Stimulated activated CD8-positive, alpha-beta memory T cell treated with anti-CD3 and anti-CD28 coated beads, Interleukin-15, amount 100 ng/mL, for 24 hours (primary cell): ENCODE results near the gene HEXA.
A peak's percentile ranks its signal among the peaks of the same experiment; 100 is the strongest.
"Not testable (repeated sequence)": the region's sequence is repeated elsewhere in the genome, so short reads cannot be mapped to it uniquely, and the experiment has no call there.

Experiments
- DNase-seq: peaks from one replicate; pipeline ENCODE4 v3.0.0-alpha.2; 2020; ENCODE audit warnings: low read depth

Gene HEXA

DNA sequence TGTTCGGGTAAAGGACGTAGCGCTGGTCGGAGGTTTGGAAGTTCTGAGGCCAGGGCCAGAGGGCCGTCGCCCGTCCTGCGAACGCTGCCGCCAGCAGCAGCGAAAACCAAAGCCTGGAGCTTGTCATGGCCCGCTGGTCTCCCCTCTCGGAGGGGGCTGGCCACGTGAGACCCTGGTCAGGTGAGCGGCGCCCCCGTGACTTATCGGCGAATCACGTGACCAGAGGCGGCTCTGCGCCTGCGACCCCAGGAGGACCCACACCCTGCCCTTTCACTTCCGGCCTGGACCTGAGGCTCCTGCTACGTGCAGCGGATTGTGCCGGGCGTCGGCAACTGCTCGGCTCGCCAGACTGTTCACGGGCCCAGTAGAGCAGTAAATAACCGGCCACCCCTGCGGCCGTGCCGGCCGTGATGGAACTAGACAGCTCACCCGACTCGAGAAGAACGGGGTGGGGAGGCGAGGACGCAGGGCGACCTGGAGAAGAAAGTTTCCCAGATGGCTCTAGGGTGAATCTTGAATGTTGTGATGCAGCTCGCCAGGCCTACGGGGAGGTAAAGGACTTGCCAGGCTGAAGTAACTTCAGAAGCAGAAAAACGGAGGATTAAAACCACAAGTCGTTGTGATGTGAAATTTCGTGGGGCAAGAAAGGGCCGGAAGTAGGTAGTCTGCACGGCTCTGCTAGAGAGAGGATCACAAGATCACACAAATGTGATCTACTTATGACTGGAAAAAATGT is at the start of gene HEXA:
Gene HEXA (minus strand): TSS at position 169 of the 736 bp plus-strand sequence. CDS start 42 bp downstream, at position 127.
- peak; percentile 100 for DNase-seq

DNA sequence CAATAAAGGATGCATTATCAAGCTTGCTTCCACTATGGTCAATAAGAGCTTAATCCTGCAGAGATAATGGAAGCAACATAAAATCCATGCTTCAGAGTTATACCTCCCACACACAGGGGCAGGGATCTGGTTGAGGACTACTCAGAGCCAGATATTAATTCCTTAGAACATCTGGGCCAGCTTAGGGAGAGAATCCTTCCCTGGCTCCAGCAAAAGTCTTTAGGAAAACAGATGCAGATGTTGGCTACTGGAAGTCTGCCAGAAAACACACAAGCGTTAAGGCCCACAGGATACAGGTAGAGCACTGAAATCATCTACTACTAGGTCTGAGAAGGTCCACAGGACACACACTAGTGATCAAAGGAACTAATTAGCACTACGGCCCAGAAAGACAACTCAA is 47.4 kb upstream of the HEXA start:
- DNase-seq = no peak

DNA sequence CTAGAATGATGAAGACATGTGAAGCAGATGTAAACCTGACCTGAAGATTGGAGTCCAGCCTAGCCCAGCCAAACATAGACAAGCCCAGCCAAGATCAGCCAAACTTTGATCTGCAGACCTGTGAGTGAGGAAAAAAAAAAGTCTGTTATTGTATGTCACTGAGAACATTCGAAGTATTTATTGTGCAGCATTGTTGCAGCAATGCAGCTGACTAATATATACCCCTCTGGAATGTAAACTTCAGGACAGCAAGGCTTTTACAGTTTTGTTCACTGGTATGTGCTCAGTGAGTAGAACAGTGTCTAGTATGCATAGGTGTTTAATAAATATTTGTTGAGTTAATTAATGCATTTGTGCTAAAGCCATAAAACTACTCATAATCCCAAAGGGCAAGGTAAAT is 45.7 kb upstream of the HEXA start:
- DNase-seq = no peak

DNA sequence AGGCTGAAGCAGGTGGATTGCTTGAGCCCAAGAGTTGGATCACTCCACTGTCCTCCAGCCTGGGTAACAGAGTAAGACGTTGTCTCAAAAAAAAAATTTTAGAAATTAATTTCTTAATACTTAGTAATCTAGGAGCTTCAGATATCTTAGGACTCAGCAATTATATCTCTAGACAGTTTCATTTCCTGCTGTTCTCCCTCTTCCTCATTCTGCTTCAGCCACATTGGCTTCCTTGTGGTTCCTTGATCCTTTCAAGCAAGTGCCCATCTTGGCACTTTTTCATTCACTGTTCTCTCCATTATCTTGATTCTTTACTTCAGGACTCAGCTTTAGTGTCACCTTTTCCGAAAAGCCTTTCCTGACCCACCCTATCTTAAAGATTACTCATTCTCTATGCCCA is 44.8 kb upstream of the HEXA start:
- DNase-seq = no peak

DNA sequence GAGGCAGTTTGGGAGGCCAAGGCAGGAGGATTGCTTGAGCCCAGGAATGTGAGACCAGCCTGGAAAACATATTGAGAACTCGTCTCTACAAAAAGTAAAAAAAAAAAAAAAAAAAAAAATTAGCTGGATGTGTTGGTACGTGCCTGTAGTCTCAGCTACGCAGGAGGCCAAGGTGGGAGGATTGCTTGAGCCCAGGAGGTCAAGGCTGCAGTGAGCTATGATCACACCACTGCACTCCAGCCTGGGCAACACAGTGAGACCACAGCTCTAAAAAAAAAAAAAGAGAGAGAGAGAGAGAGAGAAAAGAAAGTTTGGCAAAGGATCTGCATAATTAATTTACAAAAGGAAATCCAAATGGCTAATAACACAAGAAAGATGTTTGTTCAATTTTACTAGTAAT is 44.0 kb upstream of the HEXA start:
- not testable (repeated sequence) for DNase-seq

DNA sequence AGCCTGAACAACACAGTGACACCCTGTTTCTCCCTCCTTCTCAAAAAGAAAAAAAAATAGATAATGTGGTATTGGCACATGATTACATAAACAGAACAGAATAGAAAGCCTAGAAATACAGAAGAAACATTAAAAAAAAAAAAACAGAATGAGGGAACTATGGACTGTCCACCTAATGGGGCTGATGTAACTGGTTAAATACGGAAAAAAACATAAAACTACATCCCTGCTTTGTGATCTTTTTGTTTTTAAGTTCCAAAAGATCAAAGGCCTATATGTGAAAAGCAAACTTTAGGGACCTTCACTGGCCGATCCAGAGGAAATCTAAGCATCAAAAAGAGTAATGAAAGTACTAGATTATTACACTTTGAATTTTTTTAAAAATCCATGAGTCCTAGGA is 39.5 kb upstream of the HEXA start:
- DNase-seq = no peak

DNA sequence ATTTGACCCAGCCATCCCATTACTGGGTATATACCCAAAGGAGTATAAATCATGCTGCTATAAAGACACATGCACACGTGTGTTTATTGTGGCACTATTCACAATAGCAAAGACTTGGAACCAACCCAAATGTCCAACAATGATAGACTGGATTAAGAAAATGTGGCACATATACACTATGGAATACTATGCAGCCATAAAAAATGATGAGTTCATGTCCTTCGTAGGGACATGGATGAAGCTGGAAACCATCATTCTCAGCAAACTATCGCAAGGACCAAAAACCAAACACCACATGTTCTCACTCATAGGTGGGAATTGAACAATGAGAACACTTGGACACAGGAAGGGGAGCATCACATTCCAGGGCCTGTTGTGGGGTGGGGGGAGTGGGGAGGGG is 37.5 kb upstream of the HEXA start:
- DNase-seq = not testable (repeated sequence)

DNA sequence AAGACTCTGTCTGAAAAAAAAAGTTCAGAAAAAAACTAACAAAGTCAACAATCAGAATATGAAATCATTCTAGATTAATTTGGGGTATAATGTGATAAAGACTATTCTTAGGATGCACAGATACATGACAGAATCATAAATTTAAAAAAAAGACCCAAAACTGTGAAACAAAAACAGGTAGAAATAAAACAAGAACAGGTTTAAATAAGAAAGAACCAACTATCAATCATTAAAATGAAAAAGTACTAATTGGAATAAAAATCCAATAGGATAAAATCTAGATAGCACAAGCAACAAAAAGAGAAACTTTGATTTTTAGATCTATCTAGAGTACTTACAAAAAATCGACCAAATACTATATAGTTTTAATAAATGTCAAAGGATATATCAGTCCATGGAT is 35.7 kb upstream of the HEXA start:
- no peak for DNase-seq

DNA sequence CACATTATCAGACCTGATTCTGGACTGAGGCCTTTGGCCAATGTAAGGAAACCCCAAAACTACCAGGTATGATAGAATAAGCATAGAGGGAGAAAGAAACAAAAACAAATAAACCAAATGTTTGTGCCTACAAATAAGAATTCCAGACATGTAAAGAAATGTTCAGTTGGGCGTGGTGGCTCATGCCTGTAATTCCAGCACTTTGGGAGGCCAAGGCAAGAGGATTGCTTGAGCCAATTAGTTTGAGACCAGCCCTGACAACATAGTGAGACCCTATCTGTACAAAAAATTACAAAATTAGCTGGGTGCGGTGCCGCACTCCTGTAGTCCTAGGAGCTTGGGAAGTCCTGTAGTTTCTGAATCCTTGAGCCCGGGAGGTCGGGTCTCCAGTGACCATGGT is 35.3 kb upstream of the HEXA start:
- DNase-seq = no peak

DNA sequence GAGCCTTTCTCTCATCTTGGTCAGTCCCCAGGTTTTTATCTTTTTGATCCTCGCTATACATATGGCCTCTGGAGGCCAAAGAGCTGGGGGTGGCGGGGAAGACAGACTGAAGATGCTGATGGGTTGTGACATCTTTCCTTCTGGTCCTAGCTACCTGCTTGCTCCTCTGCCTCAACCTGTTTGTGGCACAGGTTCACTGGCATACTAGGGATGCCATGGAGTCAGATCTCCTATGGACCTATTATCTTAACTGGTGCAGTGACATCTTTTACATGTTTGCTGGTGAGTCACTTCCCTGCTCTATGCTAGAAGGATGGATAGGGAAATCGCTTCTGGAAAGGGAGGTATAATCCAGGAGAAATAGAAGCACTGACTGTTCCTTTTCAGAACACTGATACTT is 31.1 kb upstream of the HEXA start:
- DNase-seq = no peak

DNA sequence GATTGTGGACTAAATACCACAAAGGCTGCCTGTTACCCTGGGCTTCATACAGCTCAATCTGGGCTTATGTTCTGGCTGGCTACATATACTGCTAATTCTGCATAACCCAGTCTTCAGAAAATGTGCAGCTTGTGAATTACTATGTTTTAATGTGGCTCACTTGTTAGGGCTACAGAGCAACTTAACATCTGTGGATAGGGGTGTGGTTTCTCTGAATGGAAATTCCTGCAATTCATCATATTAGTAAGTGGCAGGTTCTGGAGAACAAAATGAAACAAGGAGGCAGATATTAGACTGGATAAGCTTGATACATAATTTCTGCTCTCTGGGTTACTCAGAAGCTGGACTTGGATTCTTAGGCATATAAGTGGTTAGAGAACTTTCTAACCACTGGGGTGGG is 29.0 kb upstream of the HEXA start:
- DNase-seq = no peak

DNA sequence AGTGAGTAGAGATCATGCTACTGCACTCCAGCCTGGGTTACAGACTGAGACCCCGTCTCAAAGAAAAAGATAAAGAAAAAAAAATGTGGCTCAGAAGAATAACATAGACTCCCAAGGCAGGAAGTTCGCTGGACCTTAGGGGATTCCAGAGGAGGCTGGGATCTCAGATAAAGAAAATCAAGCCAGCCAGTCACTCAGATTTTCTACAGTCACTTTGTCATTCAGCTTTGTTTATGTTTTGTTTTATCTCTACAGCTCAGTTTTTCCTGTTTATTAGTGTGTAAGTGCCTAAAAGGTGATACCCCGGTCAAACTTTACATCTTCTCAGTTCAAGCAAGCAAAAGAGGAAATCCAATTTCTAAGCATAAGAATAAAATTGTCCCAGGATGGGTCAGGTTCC is 28.5 kb upstream of the HEXA start:
- no peak for DNase-seq

DNA sequence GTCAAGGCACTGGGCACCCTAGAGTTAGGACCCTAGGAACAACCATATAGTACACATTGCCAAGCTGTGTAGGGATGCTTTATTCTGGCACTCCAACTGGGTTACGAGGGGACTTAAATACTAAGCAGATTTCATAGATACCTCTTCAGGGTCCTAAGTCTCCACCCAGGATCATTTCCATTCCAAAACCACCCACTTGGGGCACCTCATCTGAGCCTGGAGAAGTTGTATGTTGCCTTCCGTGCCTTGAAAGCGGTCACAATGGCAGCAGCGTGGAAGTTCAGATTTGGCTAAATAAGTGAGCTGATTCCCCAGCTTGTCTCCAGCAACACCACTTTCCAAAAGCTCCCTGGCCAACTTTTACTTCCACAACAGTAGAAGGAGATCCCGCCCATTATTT is 26.9 kb upstream of the HEXA start:
- DNase-seq = no peak

DNA sequence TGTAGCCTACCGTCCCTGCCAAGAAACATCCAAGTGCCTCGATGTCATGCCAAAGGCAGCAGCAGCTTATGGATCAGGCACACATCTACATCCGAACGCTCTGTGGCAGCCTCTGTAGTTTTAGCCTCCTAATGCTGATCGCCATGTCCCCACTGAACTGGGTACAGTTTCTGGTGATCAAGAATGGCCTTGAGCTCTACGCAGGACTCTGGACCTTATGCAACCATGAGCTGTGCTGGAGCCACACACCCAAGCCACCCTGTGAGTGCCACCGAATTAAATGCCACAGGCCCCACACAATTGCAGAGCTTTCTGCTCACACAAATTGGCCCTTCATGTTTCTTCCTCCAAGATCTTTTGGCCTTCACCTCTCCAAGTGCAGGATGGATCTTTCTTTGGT is 22.8 kb upstream of the HEXA start:
- DNase-seq = no peak

DNA sequence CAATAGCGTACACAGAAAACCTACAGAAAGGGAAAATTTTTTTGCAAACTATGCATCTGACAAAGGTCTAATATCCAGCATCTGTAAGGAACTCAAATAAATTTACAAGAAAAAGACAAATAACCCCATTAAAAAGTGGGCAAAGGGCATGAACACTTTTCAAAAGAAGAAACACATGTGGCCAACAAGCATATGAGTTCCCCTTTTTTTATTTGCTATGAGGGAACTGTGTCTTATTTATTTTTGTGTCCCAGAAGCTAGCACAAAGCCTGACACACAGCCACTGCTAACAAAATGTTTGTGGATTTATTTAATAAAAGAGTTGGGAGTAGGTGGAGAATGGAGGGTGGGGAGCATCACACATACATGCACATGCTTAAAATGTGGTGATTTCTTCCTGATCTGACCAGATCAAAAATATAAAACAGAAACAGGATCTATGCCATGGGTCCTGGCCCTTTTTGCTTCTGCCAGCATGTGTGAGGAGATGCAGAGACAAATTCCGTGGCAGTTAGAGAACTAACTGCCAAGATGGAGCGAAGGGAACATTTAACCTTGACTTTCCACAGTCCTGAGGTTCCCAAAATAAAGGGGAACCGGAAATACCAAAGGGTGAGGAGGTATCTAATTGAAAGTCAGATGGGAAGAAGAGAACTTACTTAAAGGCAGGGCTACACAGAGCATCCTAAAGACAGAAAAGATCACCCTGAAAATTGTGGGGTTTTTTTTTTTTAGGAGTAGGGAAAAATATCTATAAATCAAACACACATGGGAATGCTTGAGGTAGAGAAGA is 22.2 kb upstream of the HEXA start, which contains the start of gene TMEM202:
Gene TMEM202 (plus strand): TSS at position 510 of the 793 bp plus-strand sequence. CDS start 22 bp downstream, at position 532.
- no peak for DNase-seq

DNA sequence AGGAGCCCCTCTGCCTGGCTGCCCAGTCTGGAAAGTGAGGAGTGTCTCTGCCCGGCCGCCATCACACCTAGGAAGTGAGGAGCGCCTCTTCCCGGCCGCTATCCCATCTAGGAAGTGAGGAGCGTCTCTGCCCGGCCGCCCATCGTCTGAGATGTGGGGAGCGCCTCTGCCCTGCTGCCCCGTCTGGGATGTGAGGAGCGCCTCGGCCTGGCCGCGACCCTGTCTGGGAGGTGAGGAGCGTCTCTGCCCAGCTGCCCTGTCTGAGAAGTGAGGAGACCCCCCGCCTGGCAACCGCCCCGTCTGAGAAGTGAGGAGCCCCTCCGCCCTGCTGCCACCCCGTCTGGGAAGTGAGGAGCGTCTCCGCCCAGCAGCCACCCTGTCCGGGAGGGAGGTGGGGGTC is 20.5 kb upstream of the HEXA start:
- not testable (repeated sequence) for DNase-seq

DNA sequence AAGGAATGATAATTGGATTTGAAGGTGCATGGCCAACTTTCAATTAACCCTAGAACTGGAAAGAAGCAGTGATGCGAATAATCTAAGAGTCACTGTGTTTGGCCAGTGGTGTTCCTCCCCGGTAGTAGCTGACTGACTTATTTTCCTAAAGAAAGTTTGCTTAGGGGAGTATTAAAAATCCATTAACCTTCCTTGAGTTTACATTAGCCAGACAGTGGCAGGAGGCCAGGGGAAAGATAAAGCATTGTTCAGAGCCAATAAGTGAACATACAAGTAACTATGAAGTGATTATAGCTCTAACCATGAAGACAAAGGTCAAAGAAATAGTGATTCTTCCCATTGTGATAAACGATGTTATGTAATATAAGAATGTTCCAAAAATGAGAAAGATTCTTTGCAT is 13.4 kb upstream of the HEXA start:
- DNase-seq = no peak

DNA sequence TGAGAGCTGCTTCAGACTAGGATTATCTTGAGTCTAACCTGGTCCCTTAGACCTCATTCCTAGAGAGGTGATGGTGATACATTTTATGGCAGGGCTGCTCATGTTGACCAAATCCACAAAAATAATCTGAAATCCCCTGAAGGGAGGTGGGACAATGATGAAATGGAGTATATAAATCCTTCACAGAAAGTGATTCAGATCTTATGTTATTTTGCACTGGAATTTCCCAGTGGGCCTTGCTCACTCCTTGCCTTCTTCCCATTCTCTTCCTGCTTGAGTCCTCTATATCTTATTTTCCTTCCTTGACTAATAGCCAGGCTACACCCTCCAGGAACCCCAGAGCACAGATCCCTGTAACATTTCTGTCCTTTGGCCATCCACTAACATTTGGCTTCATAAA is 11.9 kb upstream of the HEXA start:
- no peak for DNase-seq

DNA sequence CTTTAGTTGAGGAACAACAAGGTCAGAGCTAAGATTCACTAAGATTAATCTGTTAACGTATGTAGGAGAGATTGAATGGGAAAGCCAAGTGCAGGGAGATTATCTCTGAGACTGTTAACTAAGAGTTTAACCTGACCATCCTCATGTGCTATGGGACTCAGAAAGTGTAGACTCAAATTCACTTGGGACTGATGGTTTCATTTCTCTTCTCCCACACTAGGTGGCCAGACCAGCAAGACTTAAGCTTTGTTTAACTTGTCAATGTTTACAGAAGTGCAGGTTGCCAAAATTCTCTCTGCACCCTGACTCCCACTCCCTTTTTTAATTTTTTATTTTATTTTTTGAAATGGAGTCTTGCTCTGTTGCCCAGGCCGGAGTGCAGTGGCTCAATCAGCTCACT is 6.3 kb upstream of the HEXA start:
- no peak for DNase-seq

DNA sequence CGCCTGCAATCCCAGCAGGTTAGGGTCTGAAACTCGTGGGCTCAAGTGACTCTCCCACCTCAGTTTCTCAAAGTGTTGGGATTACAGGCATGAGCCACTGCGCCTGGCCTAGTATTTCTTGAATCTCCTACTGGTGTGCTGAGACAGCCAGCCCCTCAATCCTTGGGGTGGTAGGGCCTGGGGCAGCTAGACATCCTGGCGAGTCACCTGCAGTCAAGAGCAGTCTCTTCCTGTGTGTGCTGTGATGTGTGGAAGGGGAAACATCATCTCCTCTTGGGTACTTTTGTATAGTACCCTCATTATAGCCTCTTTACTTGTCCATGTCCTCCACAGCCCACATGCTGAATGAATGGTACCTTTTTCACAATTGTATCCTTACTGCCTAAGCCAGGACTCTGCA is 4.9 kb upstream of the HEXA start:
- DNase-seq = no peak

DNA sequence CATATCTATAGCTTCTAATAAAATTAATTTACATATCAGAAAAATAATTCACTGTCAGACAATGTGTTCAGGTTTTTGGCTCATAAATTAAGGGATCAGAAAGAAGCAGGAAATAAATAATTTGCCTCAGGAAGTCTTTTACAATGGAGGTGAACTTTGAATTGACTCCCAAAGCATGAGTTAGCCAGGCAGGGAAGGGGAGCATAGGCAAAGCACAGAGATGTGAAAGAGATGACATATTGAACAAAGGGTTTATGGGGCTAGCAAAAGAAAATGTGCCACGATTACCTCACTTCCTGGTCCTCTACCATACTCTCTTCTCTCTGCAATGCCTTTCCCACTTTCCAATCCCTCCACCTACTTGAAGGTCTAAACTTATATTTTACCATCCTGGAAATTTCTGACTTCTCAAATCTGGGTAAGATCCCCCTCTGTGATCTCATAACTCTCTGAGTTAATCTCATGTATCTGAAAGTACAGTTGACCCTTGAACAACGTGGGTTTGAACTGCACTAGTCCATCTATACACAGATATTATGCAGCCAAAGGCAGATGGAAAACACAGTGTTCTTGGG is 4.1 kb upstream of the HEXA start:
- DNase-seq = no peak

DNA sequence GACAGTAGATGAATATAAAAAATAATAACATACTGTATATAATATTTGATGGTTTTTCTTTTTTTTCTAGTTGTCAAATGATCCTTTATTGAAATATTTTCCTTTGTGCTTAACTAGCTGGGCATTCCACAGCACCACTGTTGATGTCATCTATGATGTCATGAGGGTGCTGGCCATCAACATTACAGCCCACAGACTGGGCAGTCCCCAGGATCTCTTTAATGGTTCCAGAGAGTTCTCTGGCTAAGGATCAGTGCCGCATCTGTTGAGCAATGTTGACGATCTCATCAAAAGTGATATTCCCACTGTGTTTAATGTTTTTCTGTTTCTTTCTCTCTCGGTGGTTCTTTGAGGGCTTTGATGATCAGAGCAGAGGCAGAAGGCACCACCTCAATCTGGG is 3.3 kb upstream of the HEXA start:
- DNase-seq = not testable (repeated sequence)

DNA sequence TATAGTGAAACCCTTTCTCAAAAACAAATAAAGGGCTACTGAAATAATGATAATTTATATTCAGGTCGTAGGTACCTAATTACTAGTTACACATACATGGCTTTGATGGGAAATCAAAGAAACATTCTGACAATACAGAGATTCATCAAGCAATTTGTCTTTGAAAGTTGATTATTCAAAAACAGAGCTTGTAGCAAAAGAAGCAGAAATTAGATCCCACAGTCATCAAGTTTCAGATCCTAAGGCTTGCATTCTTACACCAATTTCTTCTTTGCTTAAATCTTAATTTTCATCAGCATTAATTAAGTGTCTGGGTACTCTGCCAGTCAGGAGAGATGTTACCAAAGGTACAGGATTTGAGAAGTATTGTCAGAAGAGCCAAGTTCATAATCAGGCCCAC is 1.5 kb upstream of the HEXA start:
- no peak for DNase-seq
